Measurements from ENCODE around the gene ETHE1.
A peak's percentile ranks its signal among the peaks of the same experiment; 100 is the strongest.

The ETHE1 gene

GRCh38 chr19:43526884-43527859 lies at the start of gene ETHE1:
Gene ETHE1 (minus strand): TSS chr19:43527201. CDS start chr19:43527177, 24 bp downstream.
- Mint-ChIP-seq H3K9me3 (no peaks in the 10 kb centered on the region), H3K27me3 (no peaks in the 10 kb centered on the region), H3K4me1 (peaks cover 30% of the 10 kb centered on the region), H3K27ac (ENCODE audit: low read depth) (peak within 1 kb of the TSS; percentile 82), H3K36me3 (ENCODE audit: insufficient read depth) (no peaks in the 10 kb centered on the region), H3K4me3 (peak within 1 kb of the TSS; percentile 70)
- peak; percentile 34 to 39 for DNase-seq (ENCODE audit: low spot score in 2 of 2)
- ATAC-seq (replicated peaks; ENCODE audit: extremely low read depth, poor library complexity, severe bottlenecking): peak; percentile 74

GRCh38 chr19:43575955-43576878 lies 49.2 kb upstream of the ETHE1 start:
- no peak for ATAC-seq (replicated peaks; ENCODE audit: extremely low read depth, poor library complexity, severe bottlenecking)

GRCh38 chr19:43575156-43575950 lies 48.4 kb upstream of the ETHE1 start, which contains the start of the genes PINLYP and XRCC1:
Gene PINLYP (plus strand): TSS chr19:43575801. CDS start chr19:43577192, 1,391 bp downstream.
Gene XRCC1 (minus strand): TSS chr19:43575527. CDS start chr19:43575458, 69 bp downstream.
- peak within 1 kb of the TSS; percentile 97 for H3K4me3 Mint-ChIP-seq
- H3K27me3 Mint-ChIP-seq: no peaks in the 10 kb centered on the region
- peaks cover 37% of the 10 kb centered on the region for H3K4me1 Mint-ChIP-seq
- peak within 1 kb of the TSS; percentile 96 for H3K27ac Mint-ChIP-seq (ENCODE audit: low read depth)
- DNase-seq (ENCODE audit: low spot score in 2 of 2) (peak; percentile 86 to 95), ATAC-seq (replicated peaks; ENCODE audit: extremely low read depth, poor library complexity, severe bottlenecking) (peak; percentile 100)
- H3K9me3 Mint-ChIP-seq: no peaks in the 10 kb centered on the region
- peaks cover 12% of the 10 kb centered on the region for H3K36me3 Mint-ChIP-seq (ENCODE audit: insufficient read depth)

More at GRCh38 chr19:43575955-43576878, 49.2 kb upstream of the ETHE1 start:
- H3K27me3 Mint-ChIP-seq: no peaks in the 10 kb centered on the region
- H3K9me3 Mint-ChIP-seq: no peaks in the 10 kb centered on the region
- peak overlapping the region; percentile 96 for H3K27ac Mint-ChIP-seq (ENCODE audit: low read depth)
- DNase-seq (ENCODE audit: low spot score in 2 of 2): no peak
- peak overlapping the region; percentile 97 for H3K4me3 Mint-ChIP-seq
- H3K4me1 Mint-ChIP-seq: peaks cover 32% of the 10 kb centered on the region
- H3K36me3 Mint-ChIP-seq (ENCODE audit: insufficient read depth): peaks cover 12% of the 10 kb centered on the region

GRCh38 chr19:43574424-43575155 lies 47.6 kb upstream of the ETHE1 start:
- H3K27me3 Mint-ChIP-seq: no peaks in the 10 kb centered on the region
- peak overlapping the region; percentile 97 for H3K4me3 Mint-ChIP-seq
- no peaks in the 10 kb centered on the region for H3K9me3 Mint-ChIP-seq
- peaks cover 38% of the 10 kb centered on the region for H3K4me1 Mint-ChIP-seq
- ATAC-seq (replicated peaks; ENCODE audit: extremely low read depth, poor library complexity, severe bottlenecking) (no peak), DNase-seq (ENCODE audit: low spot score in 2 of 2) (no peak)
- peaks cover 12% of the 10 kb centered on the region for H3K36me3 Mint-ChIP-seq (ENCODE audit: insufficient read depth)
- H3K27ac Mint-ChIP-seq (ENCODE audit: low read depth): peak overlapping the region; percentile 96

GRCh38 chr19:43572171-43572588 lies 45.2 kb upstream of the ETHE1 start:
- peaks cover 40% of the 10 kb centered on the region for H3K4me1 Mint-ChIP-seq
- no peak overlapping the region for H3K4me3 Mint-ChIP-seq
- no peaks in the 10 kb centered on the region for H3K27me3 Mint-ChIP-seq
- ATAC-seq (replicated peaks; ENCODE audit: extremely low read depth, poor library complexity, severe bottlenecking) (no peak), DNase-seq (ENCODE audit: low spot score in 2 of 2) (no peak)
- H3K36me3 Mint-ChIP-seq (ENCODE audit: insufficient read depth): peaks cover 11% of the 10 kb centered on the region
- peak overlapping the region; percentile 47 for H3K27ac Mint-ChIP-seq (ENCODE audit: low read depth)
- H3K9me3 Mint-ChIP-seq: no peaks in the 10 kb centered on the region

GRCh38 chr19:43570174-43570791 lies 43.3 kb upstream of the ETHE1 start:
- Mint-ChIP-seq H3K4me3 (no peak overlapping the region), H3K27me3 (no peaks in the 10 kb centered on the region), H3K9me3 (no peaks in the 10 kb centered on the region), H3K4me1 (peaks cover 40% of the 10 kb centered on the region), H3K36me3 (ENCODE audit: insufficient read depth) (peaks cover 8% of the 10 kb centered on the region), H3K27ac (ENCODE audit: low read depth) (no peak overlapping the region)
- DNase-seq (ENCODE audit: low spot score in 2 of 2) (no peak), ATAC-seq (replicated peaks; ENCODE audit: extremely low read depth, poor library complexity, severe bottlenecking) (no peak)

- Mint-ChIP-seq H3K36me3 (ENCODE audit: insufficient read depth) (peaks cover 7% of the 10 kb centered on the region), H3K4me1 (peaks cover 42% of the 10 kb centered on the region), H3K4me3 (no peak overlapping the region), H3K27ac (ENCODE audit: low read depth) (no peak overlapping the region), H3K27me3 (no peaks in the 10 kb centered on the region), H3K9me3 (no peaks in the 10 kb centered on the region)
- DNase-seq (ENCODE audit: low spot score in 2 of 2) (no peak), ATAC-seq (replicated peaks; ENCODE audit: extremely low read depth, poor library complexity, severe bottlenecking) (no peak)
These were observed 42.7 kb upstream of the ETHE1 start for GRCh38 chr19:43569657-43570056.

GRCh38 chr19:43564800-43565199 lies 37.8 kb upstream of the ETHE1 start:
- peak overlapping the region; percentile 92 for H3K27ac Mint-ChIP-seq (ENCODE audit: low read depth)
- peaks cover 16% of the 10 kb centered on the region for H3K36me3 Mint-ChIP-seq (ENCODE audit: insufficient read depth)
- H3K4me3 Mint-ChIP-seq: no peak overlapping the region
- H3K27me3 Mint-ChIP-seq: no peaks in the 10 kb centered on the region
- ATAC-seq (replicated peaks; ENCODE audit: extremely low read depth, poor library complexity, severe bottlenecking) (no peak), DNase-seq (ENCODE audit: low spot score in 2 of 2) (no peak)
- no peaks in the 10 kb centered on the region for H3K9me3 Mint-ChIP-seq
- peaks cover 57% of the 10 kb centered on the region for H3K4me1 Mint-ChIP-seq

- H3K27ac Mint-ChIP-seq (ENCODE audit: low read depth): peak overlapping the region; percentile 92
- H3K27me3 Mint-ChIP-seq: no peaks in the 10 kb centered on the region
- DNase-seq (ENCODE audit: low spot score in 2 of 2) (no peak), ATAC-seq (replicated peaks; ENCODE audit: extremely low read depth, poor library complexity, severe bottlenecking) (no peak)
- peaks cover 53% of the 10 kb centered on the region for H3K4me1 Mint-ChIP-seq
- H3K36me3 Mint-ChIP-seq (ENCODE audit: insufficient read depth): peaks cover 16% of the 10 kb centered on the region
- no peaks in the 10 kb centered on the region for H3K9me3 Mint-ChIP-seq
- H3K4me3 Mint-ChIP-seq: peak overlapping the region; percentile 42
These were observed 36.9 kb upstream of the ETHE1 start for GRCh38 chr19:43563816-43564457.

GRCh38 chr19:43562698-43563241 lies 35.8 kb upstream of the ETHE1 start:
- Mint-ChIP-seq H3K27me3 (no peaks in the 10 kb centered on the region), H3K4me3 (peak overlapping the region; percentile 48), H3K27ac (ENCODE audit: low read depth) (peak overlapping the region; percentile 92), H3K4me1 (peaks cover 53% of the 10 kb centered on the region), H3K36me3 (ENCODE audit: insufficient read depth) (peaks cover 16% of the 10 kb centered on the region), H3K9me3 (no peaks in the 10 kb centered on the region)
- ATAC-seq (replicated peaks; ENCODE audit: extremely low read depth, poor library complexity, severe bottlenecking): peak; percentile 98
- peak; percentile 66 to 90 for DNase-seq (ENCODE audit: low spot score in 2 of 2)

Data from central memory CD8-positive, alpha-beta T cell (primary cell).